Esophagus muscularis mucosa (tissue), 4 donors: ENCODE measurements around the gene NARS2.

ENCODE experiments used
- CTCF ChIP-seq, 3 experiments: fragments of 200-600 bp in 2 of 3; fragments of 450-650 bp in 1 of 3; sonication (generic) in 2 of 3; IDR thresholded peaks; one replicate each; pipeline ENCODE4 v1.5.1; 2017 to 2019; ENCODE audit warnings: antibody characterized with exemption in 3 of 3, mild to moderate bottlenecking in 2 of 3, moderate library complexity in 1 of 3
- EP300 ChIP-seq: sonication (generic); formaldehyde crosslinking; IDR thresholded peaks from one replicate; pipeline ENCODE4 v1.6.1; 2017; ENCODE audit warnings: antibody characterized with exemption
- POLR2A ChIP-seq: fragments of 450-650 bp; IDR thresholded peaks from one replicate; pipeline ENCODE4 v1.6.1; 2017; ENCODE audit warnings: antibody characterized with exemption, moderate library complexity, mild to moderate bottlenecking, low read depth
- POLR2AphosphoS5 ChIP-seq, 2 donors: sonication (generic); formaldehyde crosslinking; IDR thresholded peaks; one replicate each; pipeline ENCODE4 v1.6.1; 2017; ENCODE audit warnings: antibody characterized with exemption in 2 of 2

GRCh38 chr11:78472382-78472781, 102.3 kb downstream of the NARS2 start:
- TF ChIP-seq CTCF (IDR thresholded peaks at IDR 0.05) (no peak), EP300 (no peak), POLR2A (no peak), POLR2AphosphoS5 (IDR thresholded peaks at IDR 0.05) (no peak)
